Lung (tissue), 16 donors: ENCODE measurements around the gene PRKAB2. TPM values are rescaled to one million over a fixed set of nuclear protein-coding genes. Genes with fewer than 3 reads are reported as not detected.

Source experiments
- ATAC-seq: fragments of 200-7000 bp; cut with Tn5 transposase; one replicate; pipeline ENCODE4 v1.9.1; 2020; ENCODE audit warnings: moderate number of reproducible peaks; ENCODE audit not compliant: insufficient read depth, low FRiP score
- DNase-seq, 3 donors: peaks; one replicate each; pipeline ENCODE4 v3.0.0-alpha.2; 2013 to 2017
- H3K27ac ChIP-seq, 2 donors: one replicate each; pipeline ENCODE4 v1.5.1; 2013; ENCODE audit warnings: mild to moderate bottlenecking in 2 of 2, moderate library complexity in 2 of 2, control low read depth in 1 of 2, inconsistent platforms in 1 of 2, low read depth in 1 of 2, low read length in 1 of 2
- H3K27me3 ChIP-seq, 3 donors: one replicate each; pipeline ENCODE4 v1.5.1; 2013; ENCODE audit warnings: low read length in 2 of 3; ENCODE audit not compliant: control insufficient read depth in 3 of 3, insufficient read depth in 3 of 3
- H3K36me3 ChIP-seq, 4 donors: one replicate each; pipeline ENCODE4 v1.5.1; 2013; ENCODE audit warnings: low read length in 4 of 4, mild to moderate bottlenecking in 1 of 4, moderate library complexity in 1 of 4; ENCODE audit not compliant: control insufficient read depth in 4 of 4, insufficient read depth in 4 of 4
- H3K4me1 ChIP-seq, 5 donors: one replicate each; pipeline ENCODE4 v1.5.1; 2013; ENCODE audit warnings: low read length in 5 of 5, mild to moderate bottlenecking in 2 of 5, moderate library complexity in 1 of 5; ENCODE audit not compliant: control insufficient read depth in 5 of 5, insufficient read depth in 5 of 5
- H3K4me3 ChIP-seq: one replicate; pipeline ENCODE4 v1.5.1; 2013; ENCODE audit warnings: mild to moderate bottlenecking, control low read depth, moderate library complexity
- H3K9ac ChIP-seq, 2 donors: one replicate each; pipeline ENCODE4 v1.5.1; 2013; ENCODE audit warnings: low read length in 2 of 2, control low read depth in 1 of 2; ENCODE audit not compliant: insufficient read depth in 1 of 2
- H3K9me3 ChIP-seq, 4 donors: one replicate each; pipeline ENCODE4 v1.5.1; 2013; ENCODE audit warnings: low read length in 3 of 4, mild to moderate bottlenecking in 1 of 4, moderate library complexity in 1 of 4; ENCODE audit not compliant: control insufficient read depth in 4 of 4, insufficient read depth in 3 of 4
- CTCF ChIP-seq: IDR thresholded peaks from 2 replicates; pipeline ENCODE4 v1.5.1; 2012; ENCODE audit warnings: mild to moderate bottlenecking; ENCODE audit errors: control extremely low read depth, extremely low read depth
- WGBS, 2 donors: extraction: QIAGEN DNeasy Blood & Tissue Kit; methylation state at CpG; one replicate each; pipeline ENCODE4 v1.1.7; 2013; 5-methylcytosine and 5-hydroxymethylcytosine counted together
- long read RNA-seq, 5 donors: transcript quantifications; one replicate each; lab custom pipeline, GENCODE V29; 2026
- polyA plus RNA-seq, 2 donors: library from polyadenylated mRNA; stranded (reverse); fragments of 200-250 nt; gene quantifications; one replicate each; pipeline ENCODE4 v1.2.1, GENCODE V29; 2013
- total RNA-seq, 2 donors: library from RNA; depleted of rRNA in 1 of 2; stranded (reverse); fragments of >200 nt in 1 of 2; gene quantifications; one replicate each; pipeline ENCODE4 v1.2.1, GENCODE V29; 2014 to 2021
- donor health status: control.
- donor health status: control.
- donor health status: Bipolar disorder and iron deficiency.
- donor health status: healthy.
- donor health status: DM: yes; HTN: yes; CAD: no.

Gene PRKAB2
- total RNA-seq: 10 to 100 TPM; 13.6 to 25.7 TPM
- polyA plus RNA-seq: 1 to 10 TPM; 4.2 to 4.5 TPM
- long read RNA-seq, donor 1, full-length matches to known transcripts: 6 of 19 reads
- long read RNA-seq, donor 1, partial matches to known transcripts: 13 of 19 reads
- long read RNA-seq, donor 1, other reads (novel, unspliced or antisense): 0 of 19 reads
- long read RNA-seq, donor 2, full-length matches to known transcripts: 2 of 2 reads
- long read RNA-seq, donor 2, partial matches to known transcripts: 0 of 2 reads
- long read RNA-seq, donor 2, other reads (novel, unspliced or antisense): 0 of 2 reads
- long read RNA-seq, donor 3: 0 reads
- long read RNA-seq, donor 4: 0 reads
- long read RNA-seq, donor 5, full-length matches to known transcripts: 4 of 16 reads
- long read RNA-seq, donor 5, partial matches to known transcripts: 12 of 16 reads
- long read RNA-seq, donor 5, other reads (novel, unspliced or antisense): 0 of 16 reads

- peak within 1 kb of the TSS; percentile 95 to 98 for H3K27ac ChIP-seq
- H3K27me3 ChIP-seq: no peaks in the 10 kb centered on the region
- H3K9ac ChIP-seq: peak within 1 kb of the TSS; percentile 57 to 98
- DNase-seq (peak; percentile 97 to 99 (median 98)), ATAC-seq (peak; percentile 98)
- no peaks in the 10 kb centered on the region for H3K9me3 ChIP-seq
- peak within 1 kb of the TSS; percentile 87 for H3K4me3 ChIP-seq
- TF ChIP-seq CTCF: peak; percentile 68
- H3K4me1 ChIP-seq: peaks cover 0 to 48% (median 18%) of the 10 kb centered on the region in 5 donors
- 0% methylated on average over 66 to 72 of the region's 72 CpGs for WGBS, 2 donors
- no peaks in the 10 kb centered on the region for H3K36me3 ChIP-seq
Observed at GRCh38 chr1:147172168-147173016, at the start of gene PRKAB2. TSS of gene PRKAB2 (minus strand) at chr1:147172470. CDS start at chr1:147172144, 326 bp downstream.

GRCh38 chr1:147218606-147219005, 46.3 kb upstream of the PRKAB2 start:
- Histone ChIP-seq H3K4me1 (peaks cover 0 to 10% (median 0%) of the 10 kb centered on the region in 5 donors), H3K4me3 (no peak overlapping the region), H3K9me3 (no peaks in the 10 kb centered on the region), H3K27ac (no peak overlapping the region), H3K36me3 (no peaks in the 10 kb centered on the region), H3K9ac (no peak overlapping the region), H3K27me3 (no peaks in the 10 kb centered on the region)
- no peak for DNase-seq
- TF ChIP-seq CTCF: no peak
- ATAC-seq: no peak
- whole genome bisulfite sequencing, 2 donors: 20 to 30% methylated on average over 3 of the region's 3 CpGs

- Histone ChIP-seq H3K9me3 (no peaks in the 10 kb centered on the region), H3K4me1 (peaks cover 0 to 5% (median 0%) of the 10 kb centered on the region in 5 donors), H3K27me3 (no peaks in the 10 kb centered on the region), H3K9ac (no peak overlapping the region), H3K27ac (no peak overlapping the region), H3K4me3 (no peak overlapping the region), H3K36me3 (peaks cover 0 to 3% (median 0%) of the 10 kb centered on the region in 4 donors)
- no peak for ATAC-seq
- TF ChIP-seq CTCF: no peak
- DNase-seq: no peak
- 88 to 92% methylated on average over 6 to 7 of the region's 7 CpGs for WGBS, 2 donors
Observed at GRCh38 chr1:147217141-147217540, 44.9 kb upstream of the PRKAB2 start.
